Psoas muscle (tissue), 8 donors: Measurements from ENCODE around the gene GJA9. TPM values are rescaled to one million over a fixed set of nuclear protein-coding genes. Genes with fewer than 3 reads are reported as not detected.

ENCODE experiments used
- ATAC-seq, 4 donors: fragments of 200-7000 bp; cut with Tn5 transposase; one replicate each; pipeline ENCODE4 v1.9.1; 2020; ENCODE audit warnings: moderate library complexity in 3 of 4, mild to moderate bottlenecking in 2 of 4
- DNase-seq, 2 donors: peaks; one replicate each; pipeline ENCODE4 v3.0.0-alpha.2; 2020
- H3K27ac ChIP-seq: fragments of 200-600 bp; one replicate; pipeline ENCODE4 v1.8.0; 2022
- H3K27me3 ChIP-seq, 3 donors: fragments of 200-600 bp in 1 of 3; one replicate each; pipeline versions ENCODE4 v1.6.1 to v1.8.0; 2013 to 2022; ENCODE audit warnings: low read length in 2 of 3, mild to moderate bottlenecking in 2 of 3, moderate library complexity in 1 of 3; ENCODE audit not compliant: insufficient read depth in 3 of 3
- H3K36me3 ChIP-seq, 2 donors: fragments of 200-600 bp in 1 of 2; one replicate each; pipeline versions ENCODE4 v1.6.1 to v1.8.0; 2013 to 2022; ENCODE audit warnings: low read depth in 1 of 2, mild to moderate bottlenecking in 1 of 2, moderate library complexity in 1 of 2; ENCODE audit not compliant: insufficient read depth in 1 of 2
- H3K4me1 ChIP-seq: fragments of 200-600 bp; one replicate; pipeline ENCODE4 v1.8.0; 2022
- H3K4me3 ChIP-seq: fragments of 200-600 bp; one replicate; pipeline ENCODE4 v1.8.0; 2022; ENCODE audit warnings: mild to moderate bottlenecking
- H3K9me3 ChIP-seq: fragments of 200-600 bp; one replicate; pipeline ENCODE4 v1.8.0; 2022
- CTCF ChIP-seq: fragments of 200-600 bp; IDR thresholded peaks from one replicate; pipeline ENCODE4 v1.8.0; 2022; ENCODE audit warnings: antibody characterized with exemption
- WGBS, 3 donors: extraction: QIAGEN DNeasy Blood & Tissue Kit; methylation state at CpG; one replicate each; pipeline versions ENCODE4 v1.1.6 to v1.1.7; 2013; 5-methylcytosine and 5-hydroxymethylcytosine counted together
- intact Hi-C, 2 donors: fragments of 100-400 bp; cut with DNase I; formaldehyde crosslinking; loops; one replicate each; pipeline versions ENCODE4 v1.11.0 to v1.14.2; 2022
- polyA plus RNA-seq, 3 donors: library from polyadenylated mRNA; stranded (reverse); fragments of 200-250 nt; gene quantifications; one replicate each; pipeline ENCODE4 v1.2.3, GENCODE V29; 2013
- total RNA-seq, 4 donors: library from RNA; stranded (reverse); fragmentation: NEBNext Ultra II Directional in 2 of 4; extraction: Animal tissue kit (Norgen Biotek cat#: 25700) in 2 of 4; gene quantifications; one replicate each; pipeline versions ENCODE4 v1.2.1 to v1.2.4, GENCODE V29; 2021 to 2023
- donor health status: healthy with polysubstance abuse.
- donor health status: DM: no; HTN: no; CAD: no; lungs with moderate emphysema.
- donor health status: Bipolar disorder and iron deficiency.
- donor health status: healthy.
- donor health status: DM: yes; HTN: yes; CAD: no.
- donor health status: DM: no; HTN: no; CAD: no.
- donor health status: DM: no; HTN: no; CAD: no.
- donor health status: DM: yes; HTN: yes; CAD: no.

The GJA9 gene
- total and polyA plus RNA-seq, 7 donors: not detected

- Histone ChIP-seq H3K9me3 (no peaks in the 10 kb centered on the region), H3K4me3 (peak overlapping the region; percentile 82), H3K27me3 (no peaks in the 10 kb centered on the region), H3K27ac (peak overlapping the region; percentile 91), H3K4me1 (peaks cover 50% of the 10 kb centered on the region), H3K36me3 (peaks cover 2 to 33% of the 10 kb centered on the region in 2 donors)
- intact Hi-C loops: no loop called here
- DNase-seq (no peak), ATAC-seq (no peak)
- WGBS, 3 donors: 5 to 8% (median 5%) methylated on average over 6 of the region's 6 CpGs
- TF ChIP-seq CTCF: no peak
These were observed 21.0 kb downstream of the GJA9 start for GRCh38 chr1:38860454-38860795.

GRCh38 chr1:38859561-38860453 lies 21.6 kb downstream of the GJA9 start, which contains the start of gene RRAGC:
Gene RRAGC, minus strand, starts transcription at chr1:38859772. Its CDS starts 126 bp downstream, at chr1:38859646.
- peaks cover 6 to 33% of the 10 kb centered on the region in 2 donors for H3K36me3 ChIP-seq
- H3K9me3 ChIP-seq: no peaks in the 10 kb centered on the region
- peaks cover 50% of the 10 kb centered on the region for H3K4me1 ChIP-seq
- 0 to 1% (median 1%) methylated on average over 29 to 70 of the region's 70 CpGs for WGBS, 3 donors
- TF ChIP-seq CTCF: no peak
- peak within 1 kb of the TSS; percentile 91 for H3K27ac ChIP-seq
- intact Hi-C loops: no loop called here
- no peaks in the 10 kb centered on the region for H3K27me3 ChIP-seq
- peak within 1 kb of the TSS; percentile 82 for H3K4me3 ChIP-seq
- peak; percentile 97 to 99 (median 98) for ATAC-seq
- peak; percentile 100 for DNase-seq

GRCh38 chr1:38858833-38859560 lies 22.4 kb downstream of the GJA9 start:
- H3K4me3 ChIP-seq: peak overlapping the region; percentile 82
- intact Hi-C loops: no loop called here
- WGBS, 3 donors: 0 to 1% (median 0%) methylated on average over 41 to 51 of the region's 51 CpGs
- peak overlapping the region; percentile 91 for H3K27ac ChIP-seq
- H3K4me1 ChIP-seq: peaks cover 43% of the 10 kb centered on the region
- ATAC-seq: peak; percentile 33 to 62 (median 57)
- TF ChIP-seq CTCF: no peak
- H3K36me3 ChIP-seq: peaks cover 8 to 34% of the 10 kb centered on the region in 2 donors
- H3K9me3 ChIP-seq: no peaks in the 10 kb centered on the region
- no peaks in the 10 kb centered on the region for H3K27me3 ChIP-seq
- DNase-seq: peak; percentile 52 to 80

GRCh38 chr1:38852780-38853179 lies 28.6 kb downstream of the GJA9 start:
- intact Hi-C loops: no loop called here
- no peak for TF ChIP-seq CTCF
- no peak for ATAC-seq
- Histone ChIP-seq H3K9me3 (no peaks in the 10 kb centered on the region), H3K27ac (no peak overlapping the region), H3K27me3 (no peaks in the 10 kb centered on the region), H3K4me3 (no peak overlapping the region), H3K36me3 (peaks cover 8 to 94% of the 10 kb centered on the region in 2 donors), H3K4me1 (peaks cover 7% of the 10 kb centered on the region)
- 83 to 86% (median 85%) methylated on average over 4 of the region's 4 CpGs for WGBS, 3 donors
- DNase-seq: no peak
